GM06990 (cell line): ENCODE results near the gene E2F8.

Experiments used
- DNase-seq: peaks from one replicate; pipeline ENCODE4 v3.0.0-alpha.2; 2011; ENCODE audit not compliant: insufficient read length; ENCODE audit errors: extremely low read depth
- H3K27me3 ChIP-seq: replicated peaks from 2 replicates; pipeline ENCODE4 v1.6.0; 2011; ENCODE audit warnings: low read length; ENCODE audit not compliant: control insufficient read depth, insufficient read depth
- H3K36me3 ChIP-seq: 2 replicates; pipeline ENCODE4 v1.5.1; 2011; ENCODE audit warnings: low read length; ENCODE audit not compliant: control insufficient read depth, insufficient read depth
- H3K4me3 ChIP-seq: replicated peaks from 2 replicates; pipeline ENCODE4 v1.5.1; 2011; ENCODE audit warnings: low read depth, mild to moderate bottlenecking, control low read depth, low read length
- TF ChIP-seq, protein P1 (sequence below): IDR thresholded peaks from 2 replicates; pipeline ENCODE4 v1.5.1; 2011; ENCODE audit warnings: low read length, control low read depth, mild to moderate bottlenecking, inconsistent platforms; ENCODE audit not compliant: insufficient read depth, poor library complexity, severe bottlenecking

Gene E2F8

GRCh38 chr11:19225581-19225980 lies 15.2 kb downstream of the E2F8 start:
- Histone ChIP-seq H3K27me3 (no peaks in the 10 kb centered on the region), H3K36me3 (peaks cover 13% of the 10 kb centered on the region), H3K4me3 (no peak overlapping the region)
- TF ChIP-seq, protein P1, sequence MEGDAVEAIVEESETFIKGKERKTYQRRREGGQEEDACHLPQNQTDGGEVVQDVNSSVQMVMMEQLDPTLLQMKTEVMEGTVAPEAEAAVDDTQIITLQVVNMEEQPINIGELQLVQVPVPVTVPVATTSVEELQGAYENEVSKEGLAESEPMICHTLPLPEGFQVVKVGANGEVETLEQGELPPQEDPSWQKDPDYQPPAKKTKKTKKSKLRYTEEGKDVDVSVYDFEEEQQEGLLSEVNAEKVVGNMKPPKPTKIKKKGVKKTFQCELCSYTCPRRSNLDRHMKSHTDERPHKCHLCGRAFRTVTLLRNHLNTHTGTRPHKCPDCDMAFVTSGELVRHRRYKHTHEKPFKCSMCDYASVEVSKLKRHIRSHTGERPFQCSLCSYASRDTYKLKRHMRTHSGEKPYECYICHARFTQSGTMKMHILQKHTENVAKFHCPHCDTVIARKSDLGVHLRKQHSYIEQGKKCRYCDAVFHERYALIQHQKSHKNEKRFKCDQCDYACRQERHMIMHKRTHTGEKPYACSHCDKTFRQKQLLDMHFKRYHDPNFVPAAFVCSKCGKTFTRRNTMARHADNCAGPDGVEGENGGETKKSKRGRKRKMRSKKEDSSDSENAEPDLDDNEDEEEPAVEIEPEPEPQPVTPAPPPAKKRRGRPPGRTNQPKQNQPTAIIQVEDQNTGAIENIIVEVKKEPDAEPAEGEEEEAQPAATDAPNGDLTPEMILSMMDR = no peak
- no peak for DNase-seq

- H3K36me3 ChIP-seq = peaks cover 13% of the 10 kb centered on the region
These were observed 15.6 kb downstream of the E2F8 start for GRCh38 chr11:19225123-19225522.

DNA sequence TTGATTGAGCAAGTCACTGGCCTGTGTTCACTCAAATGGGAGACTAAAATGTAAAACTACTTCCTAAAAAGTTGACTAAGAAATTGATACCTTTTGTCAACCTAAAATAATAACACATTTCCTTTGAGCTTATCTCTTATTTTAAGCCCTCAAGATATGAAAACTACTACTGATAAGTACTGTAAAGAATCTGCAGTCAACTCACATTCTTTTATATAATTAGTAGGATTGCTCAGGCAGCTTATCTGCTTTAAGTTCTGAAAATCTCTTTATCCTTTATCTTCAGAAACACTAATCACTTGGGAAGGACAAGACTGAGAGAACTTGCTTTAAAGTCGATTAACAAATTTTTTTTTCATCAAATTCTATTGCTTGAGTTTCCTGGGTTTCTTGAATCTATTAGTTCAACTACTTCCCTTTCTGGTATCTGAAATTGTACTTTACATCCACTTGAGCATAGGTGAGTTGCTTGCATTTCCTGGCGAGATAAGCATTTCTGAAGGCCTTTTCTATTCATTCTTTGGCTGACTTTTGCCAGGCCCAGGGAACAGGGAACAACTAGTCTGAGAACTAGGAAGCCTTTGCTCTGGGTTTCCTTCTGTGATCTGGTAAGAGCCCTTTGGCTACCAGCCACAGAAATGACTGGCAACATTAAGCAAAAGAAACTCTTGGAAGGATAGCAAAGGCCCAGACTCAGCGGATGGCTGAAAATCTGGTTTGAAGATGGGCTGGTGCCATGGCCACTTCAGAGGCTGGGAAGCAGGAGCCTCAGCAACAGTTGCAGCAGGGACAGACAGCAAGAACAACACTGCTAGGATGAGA lies 19.6 kb downstream of the E2F8 start:
- DNase-seq = no peak
- TF ChIP-seq, protein P1 = no peak
- Histone ChIP-seq H3K4me3 (no peak overlapping the region), H3K27me3 (no peaks in the 10 kb centered on the region), H3K36me3 (peaks cover 5% of the 10 kb centered on the region)

More at GRCh38 chr11:19225123-19225522, 15.6 kb downstream of the E2F8 start:
- no peaks in the 10 kb centered on the region for H3K27me3 ChIP-seq
- no peak overlapping the region for H3K4me3 ChIP-seq
- TF ChIP-seq, protein P1 = no peak
- no peak for DNase-seq

DNA sequence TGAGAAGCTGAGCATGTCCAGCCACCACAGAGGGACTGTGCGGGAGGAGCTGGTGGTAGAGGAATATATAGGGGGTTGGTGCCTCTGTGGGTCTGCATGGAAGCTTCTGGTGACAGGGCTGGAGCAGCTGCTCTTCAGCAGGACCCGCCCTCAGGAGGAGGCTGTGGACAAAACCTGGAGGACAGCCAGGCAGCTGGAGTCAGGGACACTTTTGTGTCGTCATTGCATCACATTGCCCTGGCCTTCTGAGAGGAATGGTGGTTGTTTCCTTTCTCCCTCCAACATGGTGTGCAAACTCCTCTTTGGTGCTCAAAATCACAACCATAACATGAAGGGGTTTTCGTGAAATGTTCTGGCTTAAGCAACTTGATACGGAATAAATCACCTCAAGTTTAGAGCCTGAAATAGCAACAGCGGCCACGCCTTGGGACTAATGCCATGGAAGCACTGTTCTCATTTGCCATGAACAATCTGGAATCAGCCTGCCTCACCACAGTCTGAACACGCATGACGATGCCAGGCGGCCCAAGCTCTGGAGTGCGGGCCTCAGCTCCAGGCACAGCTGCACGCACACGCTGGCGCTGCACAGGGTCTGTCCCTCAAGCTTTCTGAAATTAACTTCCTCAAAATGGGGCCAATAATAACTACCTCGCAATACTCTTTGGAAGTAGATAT lies 21.8 kb downstream of the E2F8 start:
- Histone ChIP-seq H3K36me3 (no peaks in the 10 kb centered on the region; the same call in 1 of the 2 replicates), H3K27me3 (no peaks in the 10 kb centered on the region; the same call in 1 of the 2 replicates), H3K4me3 (no peak overlapping the region)
- no peak for DNase-seq
- TF ChIP-seq, protein P1 = no peak

- DNase-seq = no peak
- Histone ChIP-seq H3K4me3 (no peak overlapping the region), H3K27me3 (no peaks in the 10 kb centered on the region; the same call in 1 of the 2 replicates), H3K36me3 (no peaks in the 10 kb centered on the region; the same call in 1 of the 2 replicates)
- TF ChIP-seq, protein P1 = no peak
These were observed 22.5 kb downstream of the E2F8 start for GRCh38 chr11:19218216-19218615.
